GM23248 (cell line): ENCODE results near the gene PSMA8.

Experiments
- EZH2 ChIP-seq: fragments of 200-600 bp; sonication (generic); IDR thresholded peaks from 2 replicates; pipeline ENCODE4 v1.6.1; 2018; ENCODE audit warnings: antibody characterized with exemption, mild to moderate bottlenecking; ENCODE audit not compliant: insufficient read depth, poor library complexity, severe bottlenecking
- EZH2phosphoT487 ChIP-seq: fragments of 200-600 bp; sonication (generic); IDR thresholded peaks from 2 replicates; pipeline ENCODE4 v1.6.1; 2018; ENCODE audit warnings: antibody characterized with exemption, moderate library complexity, mild to moderate bottlenecking, low read depth; ENCODE audit not compliant: insufficient read depth

- TF ChIP-seq EZH2phosphoT487 (no peak), EZH2 (no peak)
Observed at GRCh38 chr18:26176134-26176533, 42.5 kb downstream of the PSMA8 start.
